Measurements from ENCODE around the gene MFSD6L.

The MFSD6L gene, protein sequence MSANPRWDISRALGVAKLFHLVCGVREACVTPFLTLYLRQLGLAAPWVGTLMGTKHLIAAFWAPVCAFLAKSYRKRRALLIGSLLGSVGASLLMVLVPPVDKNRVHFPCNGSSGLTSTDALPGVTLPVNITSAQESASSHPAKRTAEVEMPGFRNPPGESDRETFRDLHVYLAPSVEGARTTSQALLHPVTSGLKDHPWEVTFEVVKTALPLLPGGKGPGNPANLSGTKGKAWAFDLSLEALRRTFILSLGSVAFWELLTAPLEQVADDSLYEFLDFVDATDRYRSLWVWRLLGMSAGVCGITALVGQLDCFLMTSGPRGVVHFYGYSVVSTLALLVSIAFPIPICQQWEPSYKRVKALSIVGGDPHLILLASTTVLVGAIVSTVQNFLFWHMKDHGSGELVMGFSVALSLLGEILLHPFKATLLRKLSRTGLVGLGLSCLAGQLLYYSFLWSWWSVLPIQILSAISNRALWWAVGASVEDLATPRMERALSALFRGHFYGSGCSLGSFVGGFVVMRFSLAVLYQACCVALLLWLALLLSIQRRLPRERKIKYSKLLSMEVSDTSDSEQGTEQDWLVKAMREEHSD

DNA sequence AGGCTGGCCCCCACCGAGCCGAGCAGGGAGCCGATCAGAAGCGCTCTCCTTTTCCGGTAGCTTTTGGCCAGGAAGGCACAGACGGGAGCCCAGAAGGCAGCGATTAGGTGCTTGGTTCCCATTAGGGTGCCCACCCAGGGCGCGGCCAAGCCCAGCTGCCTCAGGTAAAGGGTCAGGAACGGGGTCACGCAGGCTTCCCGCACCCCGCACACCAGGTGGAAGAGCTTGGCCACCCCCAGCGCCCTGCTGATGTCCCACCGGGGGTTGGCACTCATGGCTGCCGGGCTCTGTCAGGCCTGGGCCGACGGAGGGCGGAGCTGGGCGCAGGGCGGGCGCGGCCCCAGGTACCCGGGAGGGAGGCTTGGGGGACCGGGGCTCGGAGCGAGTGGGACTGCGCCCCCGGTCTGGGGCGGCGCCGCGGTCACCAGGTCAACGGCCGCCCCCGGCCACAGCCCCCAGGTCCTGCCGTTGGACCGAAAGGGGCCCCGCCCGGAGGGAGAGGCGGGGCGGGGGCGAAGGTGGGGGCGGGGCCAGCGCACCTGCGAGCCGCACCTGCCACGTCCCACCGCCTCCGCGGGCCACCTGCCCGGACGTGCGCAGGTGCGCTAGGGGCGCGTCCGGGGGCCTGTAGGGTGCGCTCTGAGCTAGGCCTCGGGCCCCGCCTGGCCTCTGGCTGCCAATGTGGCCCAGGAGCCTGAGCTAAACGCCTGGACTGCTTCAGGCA lies at the start of gene MFSD6L:
TSS of gene MFSD6L (minus strand) at position 520 of the 724 bp plus-strand sequence. CDS start at position 275, 245 bp downstream.
- no peak for DNase-seq

DNA sequence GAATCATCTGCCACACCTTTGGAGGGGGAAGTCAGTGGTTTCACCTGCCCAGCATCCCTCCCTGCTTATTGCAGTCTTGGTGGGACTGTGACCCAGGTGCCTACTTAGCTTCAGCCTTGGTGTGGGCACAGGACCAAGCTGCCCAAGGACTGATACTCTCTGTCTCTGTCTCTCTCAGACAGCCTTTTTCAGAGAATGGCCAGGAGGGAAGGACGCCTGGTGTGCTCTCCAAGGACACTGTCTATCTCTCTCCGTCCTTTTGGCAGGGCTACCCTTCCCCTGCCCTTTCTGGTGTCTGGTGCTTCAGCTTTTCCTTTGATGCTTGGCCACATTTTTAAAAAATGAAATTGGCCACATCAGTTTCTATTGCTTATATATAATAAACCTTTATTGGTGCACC lies 48.7 kb upstream of the MFSD6L start:
- no peak for DNase-seq

DNA sequence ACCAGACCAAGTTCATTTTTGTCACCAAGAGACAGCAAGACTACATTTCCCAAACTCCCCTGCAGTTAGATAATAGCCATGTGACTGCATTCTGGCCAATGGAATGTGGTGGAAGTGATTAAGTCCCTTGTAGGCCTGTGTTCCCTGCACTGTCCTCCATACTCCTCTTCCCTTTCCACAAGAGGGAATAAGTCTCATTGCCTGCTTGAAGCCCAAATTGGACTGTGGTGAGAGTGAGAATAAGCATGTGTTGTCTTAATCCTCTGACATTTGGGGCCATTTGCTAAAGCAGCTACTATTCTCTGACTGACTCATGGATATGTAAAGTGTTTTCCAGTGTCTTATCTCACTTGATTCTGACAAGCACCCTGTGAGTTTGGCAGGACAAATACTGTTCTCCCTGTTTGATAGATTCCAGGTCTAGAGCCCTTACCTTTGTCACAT lies 47.6 kb upstream of the MFSD6L start:
- peak; percentile 27 for DNase-seq

DNA sequence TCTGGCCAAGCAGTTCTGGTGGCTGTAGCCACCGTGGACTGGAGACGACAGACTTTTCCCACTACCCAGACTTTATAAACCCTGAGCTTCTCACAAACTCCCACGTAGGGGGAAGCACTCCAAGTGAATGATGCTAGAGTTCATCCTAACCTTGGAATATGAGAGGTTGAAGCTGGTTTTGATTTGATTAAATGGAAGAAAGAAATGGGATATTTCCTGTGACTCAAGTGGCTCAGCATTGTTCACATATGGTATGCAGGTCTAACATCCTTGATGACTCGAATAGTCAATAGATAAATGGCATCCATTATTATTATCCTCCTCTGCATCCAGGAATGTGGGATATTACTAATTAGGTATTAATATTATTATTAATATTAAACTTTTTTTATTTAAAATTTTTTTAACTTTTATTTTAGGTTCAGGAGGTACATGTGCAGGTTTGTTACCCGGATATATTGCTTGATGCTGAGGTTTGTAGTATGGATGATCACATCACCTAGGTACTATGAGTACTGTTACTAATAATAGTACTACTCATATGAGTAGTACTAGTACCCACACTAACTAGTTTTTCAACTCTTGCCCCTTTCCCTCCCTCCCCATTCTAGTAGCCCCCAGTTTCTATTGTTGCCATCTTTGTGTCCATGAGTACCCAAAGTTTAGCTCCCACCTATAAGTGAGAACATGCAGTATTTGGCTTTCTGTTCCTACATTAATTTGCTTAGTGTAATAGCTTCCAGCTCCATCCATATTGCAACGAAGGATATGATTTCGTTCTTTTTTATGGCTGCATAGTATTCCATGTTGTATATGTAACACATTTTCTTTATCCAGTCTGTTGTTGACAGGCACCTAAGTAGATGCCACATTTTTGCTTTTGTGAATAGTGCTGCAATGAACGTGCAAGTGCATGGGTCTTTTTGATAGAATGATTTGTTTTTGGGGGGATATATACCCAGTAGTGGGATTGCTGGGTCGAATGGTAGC lies 45.4 kb upstream of the MFSD6L start:
- no peak for DNase-seq

DNA sequence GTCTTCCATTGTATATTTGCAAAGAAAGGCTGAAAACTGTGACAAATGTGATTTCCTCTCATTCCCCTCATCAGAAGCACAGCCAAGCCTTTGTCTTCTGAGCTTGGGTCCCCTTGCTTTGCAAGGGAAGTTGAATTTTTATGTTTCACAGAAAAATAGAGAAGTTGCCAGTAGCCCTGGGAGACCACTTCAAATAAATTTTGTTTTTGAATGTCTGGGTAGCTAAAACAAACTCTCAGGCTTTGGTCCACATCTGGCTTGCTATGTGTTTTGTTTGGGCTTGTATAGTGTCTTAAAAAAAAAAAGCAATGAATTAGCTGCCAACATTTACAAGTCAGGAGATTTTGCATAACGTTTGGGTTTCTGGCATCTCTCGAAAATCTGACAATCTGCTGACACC lies 44.2 kb upstream of the MFSD6L start:
- DNase-seq = no peak

DNA sequence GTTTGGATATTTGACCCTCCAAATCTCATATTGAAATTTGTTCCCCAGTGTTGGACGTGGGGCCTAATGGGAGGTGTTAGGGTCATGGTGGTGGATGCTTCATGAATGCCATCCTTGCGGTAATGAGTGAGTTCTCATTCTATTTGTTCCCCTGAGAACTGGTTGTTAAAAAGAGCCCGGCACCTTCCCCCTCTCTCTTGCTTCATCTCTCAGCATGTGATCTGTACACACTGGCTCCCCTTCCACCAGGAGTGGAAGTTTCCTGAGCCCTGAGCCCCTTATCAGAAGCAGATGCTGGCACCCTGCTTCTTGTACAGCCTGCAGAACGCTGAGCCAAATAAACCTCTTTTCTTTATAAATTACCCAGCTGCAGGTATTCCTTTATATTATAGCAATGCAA lies 42.7 kb upstream of the MFSD6L start:
- no peak for DNase-seq

DNA sequence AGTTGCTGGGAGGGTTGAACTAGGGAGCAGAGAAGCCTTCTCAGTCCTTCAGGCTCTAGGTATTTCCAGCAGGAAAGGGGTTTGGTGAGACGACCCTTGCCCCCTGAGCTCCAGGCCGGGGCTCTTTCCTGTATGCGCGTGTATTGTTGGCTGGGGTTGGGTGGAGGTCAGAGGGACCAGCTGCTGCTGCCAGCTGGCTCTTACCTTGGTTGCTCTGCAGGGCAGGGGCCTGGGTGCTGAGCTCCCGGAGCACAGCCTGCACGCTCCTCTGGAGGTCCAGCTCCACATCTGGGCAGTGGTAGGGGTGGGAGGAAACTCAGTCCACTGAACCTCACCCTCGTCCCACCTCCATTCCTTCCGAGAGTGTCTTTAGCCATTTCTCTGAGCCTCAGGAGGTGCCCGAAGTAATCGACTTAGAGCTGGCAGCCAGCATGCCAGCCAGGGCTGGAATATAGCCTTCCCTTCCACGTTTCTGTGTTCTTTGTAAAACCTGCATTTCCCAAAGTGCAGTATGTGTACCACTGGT lies 40.3 kb upstream of the MFSD6L start:
- no peak for DNase-seq

DNA sequence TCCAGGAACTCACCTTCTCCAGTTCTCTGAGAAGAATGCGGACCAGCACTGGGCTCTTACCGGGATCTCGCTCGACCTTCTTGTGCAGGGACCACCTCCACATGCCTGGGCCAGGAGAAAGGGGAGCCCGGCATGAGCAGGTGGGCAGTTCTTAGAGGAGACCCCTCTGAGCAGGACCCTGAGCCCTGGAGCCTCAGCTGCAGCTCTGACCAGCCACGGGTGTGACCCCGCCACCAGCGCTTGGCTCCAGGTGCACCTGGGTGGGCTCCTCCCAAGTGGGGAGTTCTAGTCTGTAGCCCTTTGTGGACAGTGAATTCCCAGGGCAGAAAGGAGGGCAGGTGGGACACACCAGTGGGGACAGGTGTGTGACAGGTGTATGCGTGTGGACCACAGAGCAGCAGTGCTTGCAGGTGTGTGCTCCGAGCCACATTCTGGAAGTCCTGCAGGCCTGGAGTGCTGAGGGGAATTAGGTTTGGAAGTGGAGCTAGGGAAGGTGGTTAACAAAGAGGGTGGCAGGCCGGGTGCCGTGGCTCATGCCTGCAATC lies 39.5 kb upstream of the MFSD6L start:
- no peak for DNase-seq

DNA sequence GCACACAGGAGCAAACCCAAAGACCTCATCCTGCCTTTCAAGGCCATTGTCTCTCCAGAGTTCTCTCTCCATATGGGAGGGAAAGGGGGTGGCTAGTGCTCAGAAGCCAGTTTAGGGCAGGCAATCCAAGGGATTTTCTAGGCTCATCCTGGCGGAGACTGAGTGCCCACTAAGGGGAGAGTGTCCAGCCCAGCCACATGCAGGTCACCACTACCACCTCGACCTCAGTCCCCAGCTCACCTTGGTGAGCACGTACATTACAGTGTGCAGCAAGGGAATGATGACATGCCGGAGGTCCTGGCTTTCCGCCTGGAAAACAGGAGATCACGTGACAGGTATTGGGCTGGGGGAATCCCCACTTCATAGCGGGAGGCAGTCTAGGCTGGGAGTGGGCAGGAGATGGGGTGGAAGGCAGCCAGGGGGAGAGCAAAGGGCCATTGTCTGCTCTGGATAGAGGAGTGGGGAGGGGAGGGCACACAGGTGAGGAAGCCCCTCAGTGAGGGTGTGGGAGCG lies 38.5 kb upstream of the MFSD6L start:
- no peak for DNase-seq

DNA sequence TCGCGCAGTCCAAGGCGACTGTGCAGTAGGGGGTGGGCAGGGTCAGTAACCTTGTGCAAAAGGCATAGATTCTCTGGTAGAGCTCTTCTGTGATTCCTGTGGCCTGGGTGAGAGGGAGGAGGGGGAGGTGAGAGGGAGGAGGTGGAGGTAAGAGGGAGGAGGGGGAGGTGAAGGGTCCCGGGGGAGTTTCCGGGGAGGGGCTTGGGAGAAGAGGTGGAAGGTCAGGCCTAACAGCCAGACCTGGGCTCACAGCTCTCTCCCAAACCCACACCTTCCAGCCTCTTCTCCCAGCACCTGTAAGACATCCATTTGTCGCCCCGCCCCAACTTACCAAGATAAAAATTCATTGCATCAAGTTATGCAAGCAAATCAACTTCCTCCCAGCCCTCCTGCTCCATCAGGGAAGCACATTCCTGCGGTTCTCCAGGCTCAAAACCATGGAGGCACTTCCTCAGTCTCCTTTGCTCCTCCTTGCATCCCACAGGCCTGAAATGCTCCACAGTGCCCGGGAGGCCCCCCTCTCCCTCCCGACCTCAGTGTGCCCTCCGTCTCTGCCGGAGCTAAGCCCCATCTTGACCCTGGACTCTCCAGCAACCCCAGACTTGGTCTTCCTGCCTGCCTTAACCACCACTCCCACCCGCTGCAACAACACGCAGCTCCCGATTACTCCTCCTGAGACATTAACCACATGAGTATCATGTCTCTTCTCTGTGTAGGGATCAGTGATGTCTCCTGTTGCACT lies 37.8 kb upstream of the MFSD6L start:
- DNase-seq = no peak

DNA sequence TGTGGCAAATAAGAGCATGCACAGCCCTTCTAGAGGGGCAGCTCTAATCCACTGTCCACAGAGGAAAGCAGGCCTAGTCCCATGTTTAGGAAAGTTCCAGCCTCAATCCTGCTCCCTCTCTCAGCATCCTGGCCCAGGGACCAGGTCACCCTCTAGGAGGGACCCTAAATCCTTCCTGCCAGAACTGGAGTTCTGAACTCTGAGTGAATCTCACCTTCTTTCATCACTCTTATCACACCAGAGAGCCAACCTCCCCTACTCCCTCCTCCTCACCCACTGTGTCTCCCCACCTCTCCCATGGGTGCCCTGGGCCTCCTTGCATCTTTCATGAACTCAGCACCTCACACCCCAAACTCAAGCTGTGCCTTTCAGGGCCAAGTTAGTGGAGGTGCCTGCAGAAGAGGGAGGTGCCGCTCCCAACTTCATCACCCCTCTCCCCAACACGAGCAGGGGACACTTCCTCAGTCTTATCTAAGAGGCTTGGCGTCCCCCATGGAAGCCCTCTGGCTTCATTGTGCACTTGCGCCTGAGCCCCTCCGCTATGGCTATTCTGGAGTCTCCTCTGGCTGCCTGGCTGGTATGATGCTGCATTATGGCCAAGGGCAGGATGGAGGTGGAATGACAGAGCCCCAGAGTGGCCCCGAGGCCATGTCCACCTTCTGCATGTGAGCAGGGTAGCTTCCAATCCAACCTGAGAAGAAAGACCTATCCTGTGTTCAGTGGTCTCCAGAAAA lies 36.6 kb upstream of the MFSD6L start:
- DNase-seq = no peak

DNA sequence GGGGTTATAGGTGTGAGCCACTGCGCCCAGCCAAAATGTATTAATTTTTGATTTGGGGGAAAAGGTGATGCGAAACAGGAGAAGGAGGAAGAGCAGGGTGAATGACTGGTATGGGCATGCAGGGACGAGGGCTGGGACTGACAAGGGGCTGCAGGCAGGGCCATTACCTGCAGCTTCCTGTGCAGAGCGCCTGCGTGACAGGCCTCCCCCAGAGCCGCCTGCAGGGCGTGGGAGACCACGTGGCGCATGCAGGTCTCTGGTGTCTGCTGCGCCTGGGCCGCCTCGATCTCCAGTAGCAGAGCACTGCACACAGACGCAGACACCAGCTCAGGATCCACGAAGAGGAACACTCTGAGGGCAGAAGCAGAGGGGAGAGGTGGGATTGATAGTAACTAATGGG lies 35.9 kb upstream of the MFSD6L start:
- DNase-seq = no peak

DNA sequence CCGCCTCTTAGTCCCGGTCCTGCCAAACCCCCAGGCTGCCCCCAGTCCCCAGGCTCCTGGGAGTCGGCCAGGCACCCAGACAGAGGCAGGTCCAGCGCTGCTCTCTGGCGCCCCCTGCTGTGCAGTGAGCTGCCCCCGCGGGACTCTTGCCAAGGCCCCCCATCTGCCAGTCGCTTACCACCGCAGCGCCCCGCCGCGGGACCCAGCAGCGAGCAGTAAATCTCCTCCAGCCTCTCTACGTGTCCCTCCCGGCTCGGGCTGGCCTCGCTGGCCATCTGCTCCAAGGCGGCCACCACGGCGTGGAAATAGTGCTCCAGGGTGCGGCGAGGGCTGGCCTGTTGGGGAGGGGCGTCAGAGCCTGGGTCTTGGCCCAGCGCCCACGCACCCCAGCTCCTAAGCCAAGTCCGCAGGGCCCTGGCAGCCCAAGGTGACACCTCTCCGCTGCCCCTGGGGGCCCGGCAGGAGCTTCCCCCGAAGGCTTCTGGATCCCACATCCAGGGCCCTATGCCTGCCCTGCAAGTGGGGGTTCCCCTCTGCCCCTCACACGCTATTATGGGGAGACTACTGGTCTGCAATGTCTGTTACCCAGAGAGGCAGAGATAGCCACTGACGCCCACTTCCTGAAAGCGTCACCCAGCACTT lies 33.7 kb upstream of the MFSD6L start:
- DNase-seq = peak; percentile 57

DNA sequence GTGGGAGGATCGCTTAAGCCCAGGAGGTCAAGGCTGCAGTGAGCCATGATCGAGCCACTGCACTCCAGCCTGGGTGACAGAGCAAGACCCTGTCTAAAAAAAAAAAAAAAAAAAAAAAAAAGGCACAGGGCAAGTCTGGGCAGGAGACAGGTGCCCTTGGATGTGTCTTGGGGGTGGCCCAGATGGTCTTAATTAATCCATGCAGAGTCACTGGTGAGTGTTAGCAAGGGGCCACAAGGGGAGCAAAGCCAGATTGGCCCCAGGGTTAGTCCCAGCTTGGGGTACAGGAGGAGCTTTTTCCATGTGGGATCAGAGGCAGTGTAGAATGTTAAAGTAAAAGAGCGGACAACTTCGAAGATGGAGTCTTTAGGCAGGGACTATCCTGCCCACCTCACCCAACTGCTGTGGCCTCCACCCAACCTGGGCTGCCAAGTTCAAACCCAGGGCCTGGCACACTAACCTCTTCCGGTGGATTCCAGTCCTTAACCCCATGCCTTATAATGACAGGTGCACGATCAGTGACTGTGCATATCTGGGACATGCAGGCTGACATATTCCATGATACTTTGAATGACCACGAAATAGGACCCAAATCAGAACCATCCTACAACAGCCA lies 32.2 kb upstream of the MFSD6L start:
- DNase-seq = no peak

DNA sequence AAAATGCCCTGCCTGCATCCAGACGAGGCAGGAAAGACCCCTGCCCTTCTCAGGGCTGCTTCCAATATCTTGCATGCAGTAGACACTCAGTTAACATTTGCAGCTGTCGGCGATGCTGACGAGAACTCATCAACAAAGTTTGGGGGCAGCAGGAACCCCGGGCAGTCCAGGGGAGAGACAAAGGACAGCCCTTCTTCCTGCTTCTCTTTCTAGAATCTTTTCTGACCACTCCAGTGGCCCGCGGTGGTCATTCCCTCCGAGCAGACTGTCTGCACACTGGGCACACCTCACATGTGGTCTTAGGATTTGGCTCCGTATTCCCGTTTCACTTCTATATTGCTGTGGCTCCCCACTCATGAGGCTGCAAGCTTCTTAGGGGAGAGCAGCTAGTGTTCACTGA lies 31.0 kb upstream of the MFSD6L start:
- no peak for DNase-seq

DNA sequence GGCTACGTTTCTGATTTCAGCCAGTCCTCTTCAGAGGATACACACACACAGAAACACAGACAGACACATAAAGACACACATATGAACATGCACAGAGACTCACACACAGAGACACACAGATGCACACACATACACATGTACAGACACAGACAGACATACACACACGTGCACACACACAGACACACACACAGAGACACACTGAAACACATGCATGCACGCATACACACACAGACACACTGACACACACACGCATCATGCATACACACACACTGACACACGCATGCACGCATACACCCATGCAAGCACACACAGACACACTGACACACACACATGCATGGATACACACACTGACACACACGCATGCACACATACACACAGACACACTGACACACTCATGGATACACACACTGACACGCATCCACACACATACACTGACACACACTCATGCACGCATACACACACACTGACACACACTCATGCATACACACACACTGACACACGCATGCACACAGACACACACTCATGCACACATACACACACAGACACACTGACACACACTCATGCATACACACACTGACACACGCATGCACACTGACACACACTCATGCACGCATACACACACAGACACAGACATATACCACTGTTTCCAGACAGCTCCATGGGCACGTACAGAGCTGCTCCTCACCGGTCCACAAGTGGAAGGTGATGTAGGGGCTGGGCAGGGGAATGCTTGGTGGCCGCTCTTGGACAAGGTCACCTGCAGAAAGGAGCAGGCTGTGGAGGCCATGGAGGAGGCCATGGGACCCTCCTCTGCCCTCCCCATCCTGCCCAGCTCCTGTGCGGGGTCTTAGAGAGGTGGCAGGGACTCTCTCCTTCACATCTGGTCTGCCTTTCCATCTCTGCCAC lies 30.1 kb upstream of the MFSD6L start:
- DNase-seq = no peak

DNA sequence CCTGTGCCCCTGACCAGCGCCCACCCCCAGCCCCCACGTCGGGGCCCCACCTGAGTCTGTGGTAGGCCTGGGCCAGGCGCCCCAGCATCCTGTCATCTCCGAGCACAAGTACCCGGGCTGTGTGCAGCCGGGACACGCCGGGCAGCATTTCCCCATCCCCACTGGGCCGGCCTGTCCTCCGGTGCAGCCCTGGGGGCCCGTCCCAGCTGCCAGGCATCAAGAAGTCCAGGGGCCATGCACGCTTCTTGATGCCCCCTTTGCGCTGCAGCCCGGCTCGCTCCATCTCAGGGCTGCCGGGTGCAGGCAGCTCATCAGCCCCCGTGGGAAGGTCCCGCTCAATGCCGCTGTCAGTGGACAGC lies 29.3 kb upstream of the MFSD6L start:
- DNase-seq = no peak

DNA sequence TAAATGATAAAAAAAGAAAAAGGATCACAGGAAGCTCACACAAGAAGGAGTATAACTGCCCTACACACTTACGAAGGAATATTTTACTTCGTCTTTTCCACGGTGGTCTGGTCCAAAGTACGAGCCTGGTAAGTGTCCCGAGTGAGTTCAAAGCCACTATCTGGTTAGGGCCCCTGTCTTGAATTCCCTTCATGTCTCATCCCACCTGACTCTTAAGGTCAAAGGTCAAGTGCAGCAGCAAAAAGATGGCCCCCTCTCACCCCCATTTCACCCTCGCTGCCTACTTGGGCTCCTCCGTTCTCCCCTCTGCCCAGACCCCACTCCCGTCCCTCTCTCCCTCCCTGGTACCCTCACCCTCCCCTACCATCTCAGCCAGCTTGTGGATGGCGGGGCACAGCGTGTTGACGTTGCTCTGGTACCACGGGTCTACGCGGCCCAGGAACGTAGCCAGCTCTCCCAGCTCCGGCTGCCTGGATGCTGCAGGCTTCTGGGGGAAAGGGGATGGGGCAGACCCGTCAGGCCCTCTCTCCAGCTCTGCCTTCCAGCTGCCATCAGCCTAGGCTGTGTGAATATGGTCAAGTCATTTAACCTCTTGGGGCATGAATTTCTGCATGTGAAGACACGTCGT lies 27.8 kb upstream of the MFSD6L start:
- no peak for DNase-seq
